ENCODE data around the gene GABRB1. TPM values are rescaled to one million over a fixed set of nuclear protein-coding genes. Genes with fewer than 3 reads are reported as not detected.

The GABRB1 gene
- total and polyA plus RNA-seq, 2 of the 8 experiments (the other 6 are each of a cell fraction or from before 2014, with no cell fraction given) = 0.22 to 0.38 TPM

- Histone ChIP-seq H3K14ac (ENCODE audit: insufficient read length) (no peak overlapping the region), H3K18ac (ENCODE audit: extremely low read depth, low read length) (no peak overlapping the region), H3K23me2 (ENCODE audit: low read depth, low read length) (no peaks in the 10 kb centered on the region), H2BK12ac (ENCODE audit: low read depth, low read length) (no peak overlapping the region), H3K4me1 (replicated peaks in 1 of 4; ENCODE audit: control insufficient read depth in 3 of 4, insufficient read depth in 4 of 4, low read length in 3 of 4) (no peaks in the 10 kb centered on the region), H3K9ac (replicated peaks in 1 of 4; ENCODE audit: extremely low read depth in 1 of 4, low read depth in 3 of 4, low read length in 3 of 4) (no peak overlapping the region), H3K56ac (replicated peaks; ENCODE audit: insufficient read length, low read depth, low read length) (no peak overlapping the region), H3K4me3 (ENCODE audit: extremely low read depth in 1 of 4, insufficient read depth in 2 of 4, low read depth in 3 of 4, low read length in 4 of 4) (no peak overlapping the region), H2BK15ac (ENCODE audit: low read length) (no peak overlapping the region), H3K27ac (ENCODE audit: low read depth, low read length) (no peak overlapping the region), H3K79me1 (ENCODE audit: low read depth, low read length) (no peaks in the 10 kb centered on the region), H3K4me2 (ENCODE audit: insufficient read depth in 1 of 2, low read depth in 2 of 2, low read length in 2 of 2) (no peak overlapping the region), H3K4ac (replicated peaks; ENCODE audit: insufficient read length, low read depth, low read length) (no peak overlapping the region), H4K8ac (ENCODE audit: extremely low read depth, insufficient read depth, low read length) (no peak overlapping the region), H3K9me3 (ENCODE audit: insufficient read depth in 2 of 2, low read depth in 1 of 2, low read length in 1 of 2) (no peaks in the 10 kb centered on the region), H2BK5ac (ENCODE audit: low read depth, low read length) (no peak overlapping the region), H2AFZ (ENCODE audit: low read length) (no peak overlapping the region), H2BK20ac (ENCODE audit: low read length) (no peak overlapping the region), H3K79me2 (ENCODE audit: control insufficient read depth in 1 of 2, insufficient read depth in 2 of 2, low read length in 2 of 2) (no peaks in the 10 kb centered on the region), H3K23ac (ENCODE audit: insufficient read length) (no peak overlapping the region), H3K27me3 (replicated peaks in 1 of 4; ENCODE audit: control insufficient read depth in 3 of 4, extremely low read depth in 1 of 4, insufficient read depth in 3 of 4, low read length in 3 of 4) (no peaks in the 10 kb centered on the region), H4K91ac (replicated peaks; ENCODE audit: insufficient read length, low read length) (no peak overlapping the region), H4K20me1 (replicated peaks in 1 of 2; ENCODE audit: control insufficient read depth in 1 of 2, insufficient read depth in 2 of 2, low read length in 2 of 2) (no peaks in the 10 kb centered on the region), H3K36me3 (ENCODE audit: control insufficient read depth in 2 of 4, insufficient read depth in 4 of 4, low read length in 3 of 4) (no peaks in the 10 kb centered on the region), H4K5ac (ENCODE audit: insufficient read length, low read depth, low read length) (no peak overlapping the region), H2AK5ac (ENCODE audit: low read depth, low read length) (no peak overlapping the region), H2BK120ac (replicated peaks; ENCODE audit: low read depth, low read length) (no peak overlapping the region)
- FAIRE-seq (no peak), DNase-seq (ENCODE audit: low read depth in 1 of 2, low spot score in 2 of 2) (no peak)
- ChIA-PET CTCF (ENCODE audit: partially characterized antibody) (no interaction called here), POLR2A (ENCODE audit: partially characterized antibody) (no interaction called here)
- no peak for TF ChIP-seq ZNF274 (IDR thresholded peaks at IDR 0.05; ENCODE audit: borderline replicate concordance, extremely low read depth, low read length)
- TF ChIP-seq POU5F1 (IDR thresholded peaks at IDR 0.05; ENCODE audit: low read depth, low read length) = no peak
- no peak for TF ChIP-seq POLR2A (IDR thresholded peaks at IDR 0.05; ENCODE audit: control extremely low read depth in 1 of 2, low read depth in 2 of 2, low read length in 2 of 2)
- TF ChIP-seq EZH2 (IDR thresholded peaks at IDR 0.05; ENCODE audit: low read depth, low read length, severe bottlenecking) = no peak
- TF ChIP-seq RFX5 (IDR thresholded peaks at IDR 0.05; ENCODE audit: borderline replicate concordance, low read depth, low read length) = no peak
- TF ChIP-seq RXRA (IDR thresholded peaks at IDR 0.05; ENCODE audit: insufficient read depth, low read depth, low read length) = no peak
- no peak for TF ChIP-seq TBP (IDR thresholded peaks at IDR 0.05; ENCODE audit: low read depth, low read length)
- no peak for TF ChIP-seq NRF1 (IDR thresholded peaks at IDR 0.05; ENCODE audit: low read depth, low read length)
- no peak for TF ChIP-seq JUN (IDR thresholded peaks at IDR 0.05; ENCODE audit: low read depth, low read length)
- no peak for TF ChIP-seq GTF2F1 (IDR thresholded peaks at IDR 0.05; ENCODE audit: borderline replicate concordance, low read depth, low read length)
- no peak for TF ChIP-seq SRF (IDR thresholded peaks at IDR 0.05; ENCODE audit: low read depth, low read length)
- TF ChIP-seq, protein P1, sequence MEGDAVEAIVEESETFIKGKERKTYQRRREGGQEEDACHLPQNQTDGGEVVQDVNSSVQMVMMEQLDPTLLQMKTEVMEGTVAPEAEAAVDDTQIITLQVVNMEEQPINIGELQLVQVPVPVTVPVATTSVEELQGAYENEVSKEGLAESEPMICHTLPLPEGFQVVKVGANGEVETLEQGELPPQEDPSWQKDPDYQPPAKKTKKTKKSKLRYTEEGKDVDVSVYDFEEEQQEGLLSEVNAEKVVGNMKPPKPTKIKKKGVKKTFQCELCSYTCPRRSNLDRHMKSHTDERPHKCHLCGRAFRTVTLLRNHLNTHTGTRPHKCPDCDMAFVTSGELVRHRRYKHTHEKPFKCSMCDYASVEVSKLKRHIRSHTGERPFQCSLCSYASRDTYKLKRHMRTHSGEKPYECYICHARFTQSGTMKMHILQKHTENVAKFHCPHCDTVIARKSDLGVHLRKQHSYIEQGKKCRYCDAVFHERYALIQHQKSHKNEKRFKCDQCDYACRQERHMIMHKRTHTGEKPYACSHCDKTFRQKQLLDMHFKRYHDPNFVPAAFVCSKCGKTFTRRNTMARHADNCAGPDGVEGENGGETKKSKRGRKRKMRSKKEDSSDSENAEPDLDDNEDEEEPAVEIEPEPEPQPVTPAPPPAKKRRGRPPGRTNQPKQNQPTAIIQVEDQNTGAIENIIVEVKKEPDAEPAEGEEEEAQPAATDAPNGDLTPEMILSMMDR (IDR thresholded peaks at IDR 0.05; ENCODE audit: control extremely low read depth in 1 of 3, insufficient read depth in 1 of 3, low read depth in 1 of 3, low read length in 3 of 3) = no peak
- TF ChIP-seq MAFK (IDR thresholded peaks at IDR 0.05; ENCODE audit: low read depth, low read length) = no peak
- no peak for TF ChIP-seq YY1 (IDR thresholded peaks at IDR 0.05; ENCODE audit: low read depth, low read length)
These were observed 282.0 kb downstream of the GABRB1 start for GRCh38 chr4:47313384-47313783.

Data from H1 (cell line).